ENCODE data around the gene STYX.
A peak's percentile ranks its signal among the peaks of the same experiment; 100 is the strongest.

STYX gene, protein sequence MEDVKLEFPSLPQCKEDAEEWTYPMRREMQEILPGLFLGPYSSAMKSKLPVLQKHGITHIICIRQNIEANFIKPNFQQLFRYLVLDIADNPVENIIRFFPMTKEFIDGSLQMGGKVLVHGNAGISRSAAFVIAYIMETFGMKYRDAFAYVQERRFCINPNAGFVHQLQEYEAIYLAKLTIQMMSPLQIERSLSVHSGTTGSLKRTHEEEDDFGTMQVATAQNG

GRCh38 chr14:52729925-52730708 lies at the start of gene STYX:
STYX (plus strand) TSS chr14:52730166; CDS start chr14:52730475, 309 bp downstream.
- DNase-seq = peak; percentile 92 to 99 (median 96)
- intact Hi-C loops (cut with DNase I) = loop anchor here (1.0 to 5.0 kb wide), 2 partner anchors 23 to 62 kb away; partner anchors contain the start of genes GNPNAT1 and PSMC6

- intact Hi-C loops (cut with DNase I) = no loop called here
- DNase-seq = no peak
Measured at GRCh38 chr14:52683985-52684520, 45.9 kb upstream of the STYX start.

- DNase-seq = no peak
- intact Hi-C loops (cut with DNase I) = no loop called here
Measured at GRCh38 chr14:52686176-52686575, 43.8 kb upstream of the STYX start.

DNA sequence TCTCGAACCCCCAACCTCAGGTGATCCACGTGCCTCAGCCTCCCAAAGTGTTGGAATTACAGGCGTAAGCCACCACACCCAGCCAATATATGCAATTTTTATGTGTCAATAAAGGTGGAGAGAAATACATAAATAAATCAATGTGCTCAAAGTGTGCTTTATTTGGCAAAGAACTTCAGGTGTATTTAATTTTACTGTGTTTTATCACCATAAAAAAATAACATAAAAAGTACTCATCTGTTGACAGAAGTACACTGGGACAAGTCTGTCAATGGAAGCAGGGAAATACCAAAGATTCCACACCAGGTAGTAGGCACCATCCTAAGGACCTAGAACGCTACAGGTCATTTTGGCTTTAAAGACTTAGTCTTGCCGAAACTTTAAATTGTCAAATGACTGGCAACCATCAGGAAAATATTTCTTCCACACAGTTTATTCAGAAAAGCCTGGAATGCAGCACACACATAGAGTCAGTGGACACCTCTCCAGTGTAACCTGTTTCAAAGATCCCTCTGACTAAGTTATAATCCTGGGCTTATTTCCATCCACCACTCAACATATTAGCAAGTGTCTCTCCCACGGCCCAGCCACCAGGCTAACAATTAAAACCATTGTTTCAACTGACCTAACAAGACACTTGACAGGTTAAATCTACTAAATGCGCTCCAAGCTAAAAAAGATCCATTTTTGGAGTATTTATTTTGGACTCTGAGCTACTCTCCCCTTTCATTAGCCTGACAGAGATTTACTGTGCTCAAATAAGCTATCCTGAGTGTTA lies 38.8 kb upstream of the STYX start:
- intact Hi-C loops (cut with DNase I) = no loop called here

GRCh38 chr14:52692248-52692962 lies 37.6 kb upstream of the STYX start:
- intact Hi-C loops (cut with DNase I) = no loop called here
- DNase-seq = no peak

More for the DNA sequence above, 38.8 kb upstream of the STYX start:
- DNase-seq = no peak

DNA sequence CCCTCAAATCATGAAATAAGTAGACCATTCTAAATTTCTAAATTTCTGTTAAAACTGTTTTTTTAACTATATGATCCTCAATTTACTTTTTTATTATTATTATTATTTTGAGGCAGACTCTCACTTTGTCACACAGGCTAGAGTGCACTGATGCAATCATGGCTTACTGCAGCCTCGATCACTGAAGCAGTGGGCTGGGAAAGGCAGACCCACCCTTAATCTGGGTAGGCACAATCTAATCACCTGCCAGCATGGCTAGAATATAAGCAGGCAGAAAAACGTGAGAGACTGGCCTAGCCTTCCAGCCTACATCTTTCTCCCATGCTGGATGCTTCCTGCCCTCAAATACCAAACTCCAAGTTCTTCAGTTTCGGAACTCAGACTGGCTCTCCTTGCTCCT lies 36.9 kb upstream of the STYX start:
- intact Hi-C loops (cut with DNase I) = no loop called here
- no peak for DNase-seq

- intact Hi-C loops (cut with DNase I) = no loop called here
- no peak for DNase-seq
Measured at GRCh38 chr14:52693532-52693931, 36.4 kb upstream of the STYX start.

GRCh38 chr14:52694761-52695480 lies 35.0 kb upstream of the STYX start:
- intact Hi-C loops (cut with DNase I) = no loop called here
- peak in 7 of 10 donors; percentile 20 to 77 (median 27) for DNase-seq

GRCh38 chr14:52695481-52696091 lies 34.4 kb upstream of the STYX start, which contains the start of gene ERO1A:
ERO1A (minus strand) TSS chr14:52695558; CDS start chr14:52695481, 77 bp downstream.
- intact Hi-C loops (cut with DNase I) = no loop called here
- DNase-seq = peak; percentile 46 to 95 (median 72)

- intact Hi-C loops (cut with DNase I) = no loop called here
Measured at GRCh38 chr14:52700701-52701172, 29.2 kb upstream of the STYX start.

GRCh38 chr14:52701223-52701622 lies 28.7 kb upstream of the STYX start:
- intact Hi-C loops (cut with DNase I) = no loop called here
- DNase-seq = no peak

More at GRCh38 chr14:52700701-52701172, 29.2 kb upstream of the STYX start:
- no peak for DNase-seq

GRCh38 chr14:52703225-52703624 lies 26.7 kb upstream of the STYX start:
- intact Hi-C loops (cut with DNase I) = no loop called here
- peak in 3 of 10 donors; percentile 19 to 66 (median 24) for DNase-seq

DNA sequence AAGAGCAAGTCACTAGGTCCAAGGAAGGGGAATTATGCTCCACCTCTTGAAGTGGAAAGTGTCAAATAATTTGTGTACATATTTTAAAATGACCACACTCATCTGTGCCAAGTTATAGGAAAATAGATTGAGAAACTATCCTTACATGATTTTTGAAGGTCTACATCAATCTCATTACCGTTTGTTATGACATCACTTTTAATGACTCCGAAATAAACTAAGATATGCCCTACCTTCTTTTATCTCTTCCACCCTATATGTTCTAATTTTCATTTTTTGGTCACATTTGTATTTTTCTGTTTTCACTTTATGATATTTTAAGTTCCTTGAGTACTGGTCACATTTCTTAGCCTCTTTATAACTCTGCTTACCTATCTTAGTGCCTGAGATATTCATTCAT lies 26.3 kb upstream of the STYX start:
- intact Hi-C loops (cut with DNase I) = no loop called here
- DNase-seq = no peak

- no peak for DNase-seq
- intact Hi-C loops (cut with DNase I) = loop anchor here (5.0 kb wide), 1 partner anchor 154 kb away; the partner anchor contains the start of genes GPR137C and TXNDC16
Measured at GRCh38 chr14:52706286-52706685, 23.7 kb upstream of the STYX start.

DNA sequence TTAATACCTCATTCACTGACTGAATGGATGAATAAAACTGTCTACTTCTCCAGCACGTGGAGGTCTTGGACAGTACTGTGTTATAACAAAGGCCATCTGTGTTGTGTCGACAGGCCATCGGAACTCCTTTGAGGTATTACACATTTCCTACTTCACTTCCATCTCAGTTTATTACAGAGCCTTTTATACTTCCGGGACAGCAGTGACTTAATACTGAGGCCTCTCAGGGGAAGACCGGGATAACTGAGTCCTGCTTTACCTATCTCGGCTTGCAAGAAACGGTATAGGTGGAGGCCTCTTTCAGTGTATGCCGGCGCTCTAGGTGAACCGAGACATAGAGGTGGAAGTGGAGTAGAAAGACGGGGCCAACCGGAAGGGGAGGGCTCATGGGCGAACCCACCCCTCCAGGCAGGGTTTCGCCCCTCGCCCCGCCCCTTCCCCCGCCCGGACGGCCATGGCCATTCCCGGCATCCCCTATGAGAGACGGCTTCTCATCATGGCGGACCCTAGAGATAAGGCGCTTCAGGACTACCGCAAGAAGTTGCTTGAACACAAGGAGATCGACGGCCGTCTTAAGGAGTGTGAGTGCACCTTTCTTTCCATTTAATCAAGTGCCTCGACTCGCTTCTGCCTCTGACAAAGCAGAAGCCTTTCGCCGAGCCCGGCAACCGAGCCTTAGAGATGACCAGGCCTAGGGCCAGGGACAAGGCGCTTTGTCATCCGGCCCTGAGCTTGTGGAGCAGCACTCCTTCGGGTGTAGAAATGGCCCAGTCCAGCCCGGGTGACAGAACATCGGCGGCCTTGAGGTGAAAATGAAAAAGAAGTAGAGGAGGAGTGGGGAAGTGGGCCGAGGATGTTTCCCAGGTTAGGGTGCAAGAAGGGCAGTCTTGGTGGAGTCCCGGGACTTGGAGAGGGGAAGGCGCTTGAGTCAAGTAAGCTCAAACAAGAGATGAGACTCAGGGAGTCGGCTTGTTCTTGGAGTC lies 23.0 kb upstream of the STYX start, which contains the start of gene PSMC6:
Gene PSMC6 (plus strand): TSS at position 477 of the 983 bp plus-strand sequence. CDS start 20 bp downstream, at position 497.
- intact Hi-C loops (cut with DNase I) = loop anchor here (1.0 to 5.0 kb wide), 2 partner anchors 22 to 155 kb away; partner anchors contain the start of genes GPR137C and TXNDC16
- DNase-seq = peak; percentile 90 to 99 (median 94)

GRCh38 chr14:52711666-52712065 lies 18.3 kb upstream of the STYX start:
- no peak for DNase-seq
- intact Hi-C loops (cut with DNase I) = no loop called here

- intact Hi-C loops (cut with DNase I) = no loop called here
- no peak for DNase-seq
Measured at GRCh38 chr14:52716155-52716554, 13.8 kb upstream of the STYX start.
